PC-9 (cell line): ENCODE results near the gene BANP.
"Not testable (repeated sequence)": the region's sequence is repeated elsewhere in the genome, so short reads cannot be mapped to it uniquely, and the experiment has no call there.

ENCODE experiments used
- CTCF ChIP-seq: fragments of 200-600 bp; sonication (generic); conservative IDR thresholded peaks from 2 replicates; pipeline ENCODE4 v1.6.1; 2017; ENCODE audit warnings: mixed run types, antibody characterized with exemption, mild to moderate bottlenecking, moderate library complexity
- EZH2 ChIP-seq: fragments of 200-600 bp; sonication (generic); IDR thresholded peaks from 2 replicates; pipeline ENCODE4 v1.8.0; 2017; ENCODE audit warnings: antibody characterized with exemption, low read depth

- TF ChIP-seq CTCF, EZH2: not testable (repeated sequence)
Observed at GRCh38 chr16:88044121-88044581, 92.9 kb downstream of the BANP start.
